ENCODE results near the gene HIVEP3. TPM values are rescaled to one million over a fixed set of nuclear protein-coding genes. Genes with fewer than 3 reads are reported as not detected.
A peak's percentile ranks its signal among the peaks of the same experiment; 100 is the strongest.

The HIVEP3 gene
- total and polyA plus RNA-seq, 8 donors, result 1.8 to 65.3 (median 3.8) TPM

DNA sequence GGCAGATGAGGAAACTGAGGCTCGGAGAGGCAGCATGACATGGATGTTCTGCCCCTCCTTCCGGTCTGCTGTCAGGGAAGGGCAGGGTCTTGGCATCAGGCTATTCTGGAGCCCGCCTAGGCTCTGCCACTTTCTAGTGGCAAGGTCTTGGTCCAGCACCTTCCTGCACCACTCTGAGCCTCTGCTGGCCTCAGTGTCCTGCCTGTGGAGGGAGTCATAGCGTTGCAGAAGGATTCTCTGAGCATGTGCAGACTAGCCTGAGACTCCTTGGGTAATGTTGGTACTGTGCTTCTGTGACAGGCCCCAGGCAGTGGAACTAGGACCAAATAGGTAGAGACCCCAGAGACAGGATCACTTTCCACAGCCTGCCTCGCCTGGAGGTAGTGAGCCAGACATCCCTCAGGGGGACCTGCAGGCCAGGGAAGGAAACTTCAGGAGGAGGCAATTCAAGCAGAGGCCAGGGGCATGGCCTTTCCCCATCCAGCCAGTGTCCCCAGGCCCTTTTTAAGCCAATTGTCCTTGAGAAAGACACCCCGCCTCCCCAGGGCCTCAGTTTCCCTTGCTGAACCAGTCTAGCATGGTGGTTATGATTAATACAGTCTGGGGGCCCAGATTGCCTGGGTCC is 444.9 kb downstream of the HIVEP3 start:
- Histone ChIP-seq H3K9me3 (no peaks in the 10 kb centered on the region), H3K4me1 (peaks cover 14 to 49% (median 32%) of the 10 kb centered on the region in 4 donors), H3K36me3 (no peaks in the 10 kb centered on the region), H3K27ac (peak overlapping the region in 3 of 5 donors; percentile 55 to 83 (median 66)), H3K4me3 (no peak overlapping the region), H3K27me3 (no peaks in the 10 kb centered on the region)
- intact Hi-C loops (cut with DNase I; ENCODE audit: low total_unique reads), result no loop called here
- 83 to 96% (median 90%) methylated on average over 6 of the region's 6 CpGs for WGBS, 5 donors
- TF ChIP-seq EP300 (IDR thresholded peaks at IDR 0.05), result no peak
- no peak for TF ChIP-seq POLR2AphosphoS5 (IDR thresholded peaks at IDR 0.05)
- TF ChIP-seq, protein P1, sequence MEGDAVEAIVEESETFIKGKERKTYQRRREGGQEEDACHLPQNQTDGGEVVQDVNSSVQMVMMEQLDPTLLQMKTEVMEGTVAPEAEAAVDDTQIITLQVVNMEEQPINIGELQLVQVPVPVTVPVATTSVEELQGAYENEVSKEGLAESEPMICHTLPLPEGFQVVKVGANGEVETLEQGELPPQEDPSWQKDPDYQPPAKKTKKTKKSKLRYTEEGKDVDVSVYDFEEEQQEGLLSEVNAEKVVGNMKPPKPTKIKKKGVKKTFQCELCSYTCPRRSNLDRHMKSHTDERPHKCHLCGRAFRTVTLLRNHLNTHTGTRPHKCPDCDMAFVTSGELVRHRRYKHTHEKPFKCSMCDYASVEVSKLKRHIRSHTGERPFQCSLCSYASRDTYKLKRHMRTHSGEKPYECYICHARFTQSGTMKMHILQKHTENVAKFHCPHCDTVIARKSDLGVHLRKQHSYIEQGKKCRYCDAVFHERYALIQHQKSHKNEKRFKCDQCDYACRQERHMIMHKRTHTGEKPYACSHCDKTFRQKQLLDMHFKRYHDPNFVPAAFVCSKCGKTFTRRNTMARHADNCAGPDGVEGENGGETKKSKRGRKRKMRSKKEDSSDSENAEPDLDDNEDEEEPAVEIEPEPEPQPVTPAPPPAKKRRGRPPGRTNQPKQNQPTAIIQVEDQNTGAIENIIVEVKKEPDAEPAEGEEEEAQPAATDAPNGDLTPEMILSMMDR (IDR thresholded peaks at IDR 0.05), result no peak
- no peak for TF ChIP-seq POLR2A (IDR thresholded peaks at IDR 0.05)
- DNase-seq, result no peak

DNA sequence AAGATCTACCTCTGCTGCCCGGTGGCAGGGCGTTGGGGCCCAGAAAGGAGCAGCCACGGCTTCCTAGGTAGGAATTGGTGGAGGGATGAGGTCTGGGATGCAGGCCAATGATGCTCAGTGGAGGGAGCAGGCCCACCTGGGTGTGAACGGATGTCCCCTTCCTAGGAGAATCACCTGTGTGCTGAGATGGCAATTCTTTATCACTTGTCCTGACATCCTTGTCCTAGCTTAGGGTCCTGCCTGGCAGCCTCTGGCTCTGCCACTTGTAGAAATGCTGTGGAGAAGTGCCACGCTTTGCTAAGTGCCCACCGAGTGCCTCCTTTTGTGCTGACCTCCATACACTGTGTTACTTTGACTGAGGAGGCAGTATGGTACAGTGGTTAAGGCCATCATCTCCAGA is 447.1 kb downstream of the HIVEP3 start:
- Histone ChIP-seq H3K4me3 (no peak overlapping the region), H3K27ac (no peak overlapping the region), H3K9me3 (no peaks in the 10 kb centered on the region), H3K27me3 (no peaks in the 10 kb centered on the region), H3K36me3 (no peaks in the 10 kb centered on the region), H3K4me1 (peaks cover 19 to 51% (median 34%) of the 10 kb centered on the region in 4 donors)
- no peak for TF ChIP-seq EP300 (IDR thresholded peaks at IDR 0.05)
- no peak for TF ChIP-seq POLR2AphosphoS5 (IDR thresholded peaks at IDR 0.05)
- WGBS, 5 donors, result 81 to 91% (median 88%) methylated on average over 6 of the region's 6 CpGs
- no peak for DNase-seq
- intact Hi-C loops (cut with DNase I; ENCODE audit: low total_unique reads), result no loop called here

DNA sequence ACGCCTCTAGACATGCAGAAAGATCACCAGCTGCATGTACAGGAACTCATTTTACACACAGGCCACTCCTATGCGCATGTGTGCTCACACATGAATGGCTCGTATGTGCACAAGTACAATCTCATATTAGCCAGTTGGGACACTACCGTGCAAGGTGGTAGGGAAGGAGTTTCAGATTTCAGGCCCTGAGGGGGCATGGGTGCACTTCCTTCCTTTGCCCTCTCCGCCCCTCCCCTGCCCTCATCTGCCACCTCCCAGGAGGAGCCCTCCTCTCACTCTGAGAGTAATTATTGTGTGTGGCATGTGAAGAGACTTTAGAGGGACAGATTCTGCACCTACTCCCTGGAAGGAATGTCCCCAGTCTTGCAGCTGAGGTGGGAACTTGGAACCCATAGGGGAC is 449.0 kb downstream of the HIVEP3 start:
- WGBS, 5 donors, result 69 to 100% (median 76%) methylated on average over 3 to 5 of the region's 5 CpGs
- DNase-seq, result no peak
- no peaks in the 10 kb centered on the region for H3K27me3 ChIP-seq
- no peak for TF ChIP-seq EP300 (IDR thresholded peaks at IDR 0.05)
- TF ChIP-seq POLR2AphosphoS5 (IDR thresholded peaks at IDR 0.05), result no peak
- TF ChIP-seq POLR2A (IDR thresholded peaks at IDR 0.05), result no peak
- TF ChIP-seq, protein P1 (IDR thresholded peaks at IDR 0.05), result no peak
- no peaks in the 10 kb centered on the region for H3K9me3 ChIP-seq
- peaks cover 17 to 40% (median 25%) of the 10 kb centered on the region in 4 donors for H3K4me1 ChIP-seq
- no peak overlapping the region for H3K27ac ChIP-seq
- H3K4me3 ChIP-seq, result no peak overlapping the region
- intact Hi-C loops (cut with DNase I; ENCODE audit: low total_unique reads), result no loop called here
- no peaks in the 10 kb centered on the region for H3K36me3 ChIP-seq

DNA sequence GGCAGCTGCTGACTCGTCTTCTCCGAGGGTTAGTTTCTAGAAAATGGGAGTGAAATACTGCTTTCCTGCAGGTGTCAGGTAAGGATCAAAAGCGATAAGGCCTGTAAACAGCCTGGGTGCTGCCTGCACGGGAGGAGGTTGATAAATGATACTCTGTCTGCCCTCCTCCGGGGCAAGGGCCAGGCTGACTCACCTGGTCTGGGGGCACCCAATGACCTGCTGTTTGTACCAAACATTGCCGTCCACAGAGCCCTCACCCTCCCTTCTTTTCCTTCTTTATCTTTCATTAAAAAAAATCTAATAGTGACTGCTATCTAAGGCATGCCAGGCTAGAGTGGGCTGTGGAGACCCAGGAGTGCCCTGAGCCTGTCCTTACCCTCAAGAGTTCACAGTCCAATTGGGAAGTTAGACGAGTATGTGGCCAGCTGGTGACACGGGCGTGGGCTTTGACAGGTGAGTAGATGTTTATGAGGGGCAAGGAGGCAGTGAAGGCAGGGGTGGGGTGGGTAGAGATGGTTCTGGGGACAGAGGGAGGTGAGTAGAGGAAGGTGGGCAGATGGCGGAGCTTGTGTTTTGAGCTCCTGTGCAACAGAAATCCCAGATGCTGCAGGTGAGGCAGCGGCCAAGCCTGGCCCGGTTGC is 450.5 kb downstream of the HIVEP3 start:
- H3K27ac ChIP-seq, result no peak overlapping the region
- DNase-seq, result no peak
- H3K4me3 ChIP-seq, result no peak overlapping the region
- H3K9me3 ChIP-seq, result no peaks in the 10 kb centered on the region
- peaks cover 15 to 29% (median 19%) of the 10 kb centered on the region in 4 donors for H3K4me1 ChIP-seq
- intact Hi-C loops (cut with DNase I; ENCODE audit: low total_unique reads), result no loop called here
- TF ChIP-seq POLR2AphosphoS5 (IDR thresholded peaks at IDR 0.05), result no peak
- no peak for TF ChIP-seq EP300 (IDR thresholded peaks at IDR 0.05)
- TF ChIP-seq, protein P1 (IDR thresholded peaks at IDR 0.05), result no peak
- no peak for TF ChIP-seq POLR2A (IDR thresholded peaks at IDR 0.05)
- no peaks in the 10 kb centered on the region for H3K36me3 ChIP-seq
- 51 to 79% (median 57%) methylated on average over 11 to 12 of the region's 12 CpGs for WGBS, 5 donors
- H3K27me3 ChIP-seq, result no peaks in the 10 kb centered on the region

DNA sequence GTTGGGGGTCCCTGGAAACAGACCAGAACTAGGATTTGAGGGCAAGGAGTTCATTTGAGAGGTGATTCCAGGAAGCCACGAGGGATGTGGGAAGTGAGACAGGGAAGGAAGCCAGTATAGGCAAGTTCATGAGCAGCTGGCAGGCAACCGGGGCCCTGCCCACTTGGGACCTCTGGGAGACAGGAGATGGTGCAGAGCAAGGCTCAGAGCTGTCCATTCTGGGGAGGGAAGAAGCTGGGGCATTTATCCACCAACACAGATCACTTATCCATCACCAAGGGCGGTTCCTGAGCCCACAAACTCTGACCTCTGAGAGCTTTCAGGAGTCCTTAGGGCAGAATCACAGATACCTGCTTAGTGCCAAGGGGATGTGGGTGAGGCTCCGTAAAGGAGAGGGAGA is 451.0 kb downstream of the HIVEP3 start:
- no peaks in the 10 kb centered on the region for H3K27me3 ChIP-seq
- DNase-seq, result no peak
- peaks cover 15 to 30% (median 19%) of the 10 kb centered on the region in 4 donors for H3K4me1 ChIP-seq
- no peaks in the 10 kb centered on the region for H3K9me3 ChIP-seq
- WGBS, 5 donors, result 43 to 68% (median 46%) methylated on average over 4 of the region's 4 CpGs
- no peak overlapping the region for H3K4me3 ChIP-seq
- H3K36me3 ChIP-seq, result no peaks in the 10 kb centered on the region
- TF ChIP-seq, protein P1 (IDR thresholded peaks at IDR 0.05), result no peak
- TF ChIP-seq POLR2AphosphoS5 (IDR thresholded peaks at IDR 0.05) (no peak), EP300 (IDR thresholded peaks at IDR 0.05) (no peak), POLR2A (IDR thresholded peaks at IDR 0.05) (no peak)
- intact Hi-C loops (cut with DNase I; ENCODE audit: low total_unique reads), result no loop called here
- no peak overlapping the region for H3K27ac ChIP-seq
